Kidney tubule cell (primary cell): ENCODE measurements around the gene HAUS3.
A peak's percentile ranks its signal among the peaks of the same experiment; 100 is the strongest.

Experiments
- DNase-seq: peaks from one replicate; pipeline ENCODE4 v3.0.0-alpha.2; 2018; ENCODE audit warnings: low spot score

Gene HAUS3

DNA sequence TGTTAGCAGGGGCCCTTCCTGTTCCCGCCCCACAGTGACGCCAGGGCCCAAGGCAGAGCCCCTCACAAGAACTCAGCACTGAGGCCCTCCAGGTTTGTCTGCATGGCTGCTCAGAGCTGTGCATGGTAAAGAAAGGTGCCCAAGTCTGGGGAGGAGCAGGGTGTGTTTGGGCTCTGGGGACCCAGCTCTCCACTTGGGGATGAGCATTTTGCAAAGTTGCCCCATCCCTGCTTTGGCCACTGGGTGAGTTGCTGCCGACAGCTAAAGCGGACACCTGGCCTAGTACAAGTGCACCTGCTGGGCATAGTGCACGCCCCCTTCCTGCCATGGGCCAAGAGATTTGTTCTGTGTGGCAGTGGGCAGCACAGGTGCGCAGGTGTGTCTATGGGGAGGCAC is 22.0 kb upstream of the HAUS3 start:
- DNase-seq, result no peak

GRCh38 chr4:2262944-2263250 is 21.0 kb upstream of the HAUS3 start:
- DNase-seq, result no peak

DNA sequence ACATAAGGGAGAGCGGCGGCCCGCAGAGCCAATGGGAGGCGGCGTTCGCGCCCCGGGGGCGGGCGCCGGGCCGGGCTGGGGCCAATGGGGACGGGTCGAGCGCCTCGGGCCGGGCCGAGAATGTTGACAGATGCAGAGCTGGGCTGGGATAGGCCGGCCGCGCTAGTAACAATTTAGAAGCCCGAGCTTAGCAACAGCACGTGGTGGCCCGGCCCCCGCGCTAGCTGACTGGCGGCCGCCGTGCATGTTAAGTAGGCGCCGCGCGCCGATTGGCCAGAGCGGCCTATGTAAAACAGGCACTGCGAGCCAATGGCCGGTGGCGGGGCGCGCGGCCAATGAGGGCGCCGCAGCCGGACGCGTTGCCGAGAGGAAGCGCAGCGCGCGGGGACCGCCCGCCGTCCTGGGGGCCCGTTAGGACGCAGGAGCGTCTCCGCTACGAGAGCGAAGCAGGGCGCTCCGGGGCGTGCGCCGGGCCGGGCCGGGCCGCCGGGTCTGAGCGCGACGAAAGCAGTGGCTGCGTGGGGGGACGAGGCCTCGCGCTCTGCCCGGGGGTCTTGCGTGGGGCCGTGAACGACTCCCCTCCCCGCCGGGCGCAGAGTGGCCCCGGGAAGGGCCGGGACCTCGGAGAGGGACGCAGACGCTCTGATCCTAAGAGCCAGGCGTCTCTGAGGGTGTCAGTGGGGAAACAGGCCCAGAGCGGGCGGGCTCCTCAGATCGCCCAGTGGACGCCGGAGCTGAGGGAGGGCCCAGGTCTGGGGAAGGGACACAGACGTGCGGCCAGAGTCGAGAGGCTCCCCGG is 20.4 kb upstream of the HAUS3 start:
- DNase-seq, result peak; percentile 100

GRCh38 chr4:2261853-2262144 is 19.9 kb upstream of the HAUS3 start, which contains the start of gene MXD4:
TSS of gene MXD4 (minus strand) at chr4:2262109. CDS start at chr4:2261980, 129 bp downstream.
- no peak for DNase-seq

GRCh38 chr4:2261110-2261852 is 19.4 kb upstream of the HAUS3 start:
- DNase-seq, result peak; percentile 61

DNA sequence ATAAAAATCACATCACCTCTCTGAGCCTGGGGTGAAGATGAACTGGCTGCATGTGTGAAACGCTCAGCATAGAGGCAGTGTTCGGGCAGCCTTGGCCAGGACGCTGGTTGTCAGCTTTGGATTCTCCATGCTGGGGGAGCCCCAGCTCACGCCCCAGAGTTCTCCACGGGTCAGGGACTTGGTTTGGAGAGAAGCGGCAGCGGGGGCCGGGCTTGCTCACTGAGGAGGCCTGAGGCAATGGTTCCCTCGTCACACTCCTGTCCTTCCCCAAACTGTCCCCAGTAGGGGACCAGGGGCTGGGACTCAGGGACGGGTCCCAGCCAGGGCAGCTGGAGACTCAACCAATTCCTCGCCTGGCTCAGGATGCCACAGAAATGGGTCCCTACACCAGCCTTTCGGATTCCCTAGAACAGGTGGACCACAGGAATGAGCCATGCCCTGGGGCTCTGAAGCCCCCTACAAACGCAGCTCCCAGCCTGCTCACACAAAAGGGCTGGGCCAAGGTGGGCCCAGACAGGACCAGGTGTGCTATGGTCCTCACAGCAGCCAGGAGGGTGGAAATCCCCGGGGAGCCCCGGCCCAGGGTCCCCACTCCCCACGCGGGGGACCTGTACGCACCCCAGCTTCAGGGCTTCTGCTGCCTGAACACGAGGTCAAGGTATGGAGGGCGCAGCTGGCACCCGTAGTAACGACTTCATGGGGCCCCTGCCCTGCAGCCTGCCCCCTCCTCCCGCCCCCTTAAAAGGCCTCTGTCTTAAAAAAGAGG is 18.6 kb upstream of the HAUS3 start:
- DNase-seq, result peak; percentile 11

- no peak for DNase-seq
These were observed 17.8 kb upstream of the HAUS3 start for GRCh38 chr4:2259541-2260343.

DNA sequence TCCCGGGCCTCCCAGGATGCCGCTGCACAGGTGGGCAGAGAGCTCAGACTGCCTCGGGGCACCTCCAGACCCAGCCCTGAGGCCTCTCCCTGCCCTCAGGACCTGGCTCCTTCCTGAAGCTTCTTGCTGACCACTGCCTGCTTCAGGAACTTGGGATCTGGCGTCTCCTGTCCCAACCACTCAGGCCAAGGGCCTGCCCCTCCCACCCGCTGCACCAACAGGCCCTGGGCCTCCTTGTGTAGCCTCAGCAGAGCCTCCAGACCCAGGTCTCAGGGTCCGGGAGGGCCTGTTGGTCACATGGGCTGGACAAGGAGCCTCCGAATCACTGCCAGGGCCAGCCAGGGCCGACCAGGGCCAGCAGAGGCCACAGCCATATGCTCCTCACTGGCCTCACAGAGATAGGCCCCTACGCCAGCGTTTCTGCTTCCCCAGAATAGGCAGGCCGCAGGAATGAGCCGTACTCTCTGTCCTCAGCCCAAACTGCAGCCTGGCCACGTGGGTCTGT is 17.2 kb upstream of the HAUS3 start:
- no peak for DNase-seq

- no peak for DNase-seq
These were observed 16.4 kb upstream of the HAUS3 start for GRCh38 chr4:2258091-2259035.

DNA sequence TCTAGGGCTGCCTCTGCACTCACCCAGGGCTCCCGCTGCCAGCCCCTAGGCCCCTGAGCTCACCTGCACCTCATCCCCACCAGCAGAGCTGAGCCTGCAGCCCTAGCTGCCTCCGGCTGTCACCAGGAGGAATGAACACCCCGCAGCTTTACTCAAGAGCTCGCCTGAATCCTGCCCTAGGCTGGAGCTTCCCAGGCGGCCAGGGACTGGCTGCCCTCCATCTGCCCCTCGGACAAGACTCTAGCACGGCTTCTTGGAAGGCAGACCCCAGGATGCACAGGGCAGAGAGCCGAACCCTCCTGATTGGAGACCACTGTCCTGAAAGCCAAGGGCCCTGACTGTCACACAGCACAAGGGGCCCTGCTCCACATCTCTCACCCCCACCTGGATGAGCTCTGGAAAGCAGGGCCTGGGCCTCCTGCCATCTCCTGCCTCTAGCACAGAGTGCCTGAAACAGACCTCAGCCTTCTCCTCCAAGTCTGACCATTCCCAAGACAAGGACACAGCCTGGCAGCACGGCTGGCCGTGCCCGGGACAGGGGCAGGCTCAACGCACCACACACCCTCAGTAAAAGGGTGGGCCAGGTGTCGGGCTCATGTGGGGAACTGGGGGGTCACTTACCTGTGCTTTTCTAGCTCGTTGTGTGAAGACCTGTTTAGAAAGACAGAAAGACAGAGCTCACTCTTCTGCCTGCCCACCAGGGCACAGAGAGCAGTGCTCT is 15.6 kb upstream of the HAUS3 start:
- no peak for DNase-seq

GRCh38 chr4:2256781-2257191 is 14.9 kb upstream of the HAUS3 start:
- DNase-seq, result no peak

GRCh38 chr4:2256156-2256731 is 14.3 kb upstream of the HAUS3 start:
- DNase-seq, result no peak

DNA sequence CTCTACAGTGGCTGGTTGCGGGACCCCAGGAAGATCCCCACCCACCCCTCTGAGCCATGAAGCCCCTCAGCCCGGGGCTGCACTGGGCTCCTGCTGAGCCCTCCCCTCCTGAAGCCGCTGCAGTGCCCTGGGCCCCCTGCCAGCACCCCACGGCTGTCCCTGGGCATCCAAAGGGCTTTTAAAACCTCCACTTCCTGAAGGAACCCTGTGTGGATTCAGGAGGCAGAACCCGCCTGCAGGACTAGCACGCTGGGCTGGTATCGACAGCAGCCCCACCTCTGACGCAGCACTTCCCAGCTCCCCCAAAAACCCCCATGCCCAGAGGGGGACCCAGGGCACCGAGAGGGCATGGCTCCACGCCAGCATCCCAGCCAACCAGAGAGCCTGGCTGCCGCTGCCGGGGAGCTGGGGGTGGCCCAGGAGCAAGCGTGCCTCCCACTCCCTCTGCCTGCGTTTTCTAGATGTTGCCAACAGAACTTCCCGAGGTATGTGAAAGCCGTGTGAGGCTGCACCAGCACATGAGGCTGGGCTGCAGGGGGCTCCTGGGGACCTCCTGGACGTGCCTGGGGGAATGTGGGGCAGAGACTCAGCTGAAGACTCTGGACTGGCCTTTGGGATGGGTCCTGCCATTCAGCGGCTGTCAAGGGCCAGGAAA is 13.7 kb upstream of the HAUS3 start:
- DNase-seq, result no peak

DNA sequence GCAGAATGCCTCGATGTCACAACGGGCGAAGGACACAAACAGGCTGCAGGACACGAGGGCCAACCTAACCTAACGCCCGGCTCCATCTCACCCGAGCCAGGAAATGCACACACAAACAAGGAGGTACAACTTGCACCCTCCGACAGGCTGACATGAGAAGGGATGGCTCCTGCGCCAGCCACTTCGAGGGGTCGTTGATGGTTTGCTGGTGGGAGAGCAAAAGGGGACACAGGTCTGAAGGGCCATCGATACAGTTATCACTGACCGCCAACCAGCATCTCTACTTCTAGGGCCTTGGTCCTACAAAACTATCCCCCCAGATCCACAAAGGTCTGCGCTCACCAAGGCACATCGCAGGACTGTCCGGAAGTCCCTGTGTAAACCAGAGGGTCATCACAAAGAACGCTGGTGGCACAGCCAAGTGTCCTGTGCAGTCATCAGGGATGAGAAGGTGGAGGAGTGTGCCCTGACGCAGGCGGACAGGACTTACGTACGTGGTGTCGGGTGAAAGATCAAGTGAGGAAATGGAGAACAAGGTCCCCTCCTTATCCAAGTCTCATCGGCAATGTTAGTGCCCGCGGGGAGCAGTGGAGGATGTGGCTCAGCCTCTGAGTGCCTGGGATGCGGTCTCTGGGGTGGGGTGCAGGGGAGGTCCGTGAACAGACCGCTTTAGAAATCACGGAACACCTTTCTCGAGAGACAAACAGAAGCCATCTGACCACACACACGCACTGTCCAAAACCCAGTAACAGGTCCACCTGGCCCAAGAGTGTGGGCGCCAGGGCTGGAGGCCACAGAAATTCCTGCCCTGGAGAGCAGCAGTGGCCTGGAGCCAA is 13.0 kb upstream of the HAUS3 start:
- no peak for DNase-seq

DNA sequence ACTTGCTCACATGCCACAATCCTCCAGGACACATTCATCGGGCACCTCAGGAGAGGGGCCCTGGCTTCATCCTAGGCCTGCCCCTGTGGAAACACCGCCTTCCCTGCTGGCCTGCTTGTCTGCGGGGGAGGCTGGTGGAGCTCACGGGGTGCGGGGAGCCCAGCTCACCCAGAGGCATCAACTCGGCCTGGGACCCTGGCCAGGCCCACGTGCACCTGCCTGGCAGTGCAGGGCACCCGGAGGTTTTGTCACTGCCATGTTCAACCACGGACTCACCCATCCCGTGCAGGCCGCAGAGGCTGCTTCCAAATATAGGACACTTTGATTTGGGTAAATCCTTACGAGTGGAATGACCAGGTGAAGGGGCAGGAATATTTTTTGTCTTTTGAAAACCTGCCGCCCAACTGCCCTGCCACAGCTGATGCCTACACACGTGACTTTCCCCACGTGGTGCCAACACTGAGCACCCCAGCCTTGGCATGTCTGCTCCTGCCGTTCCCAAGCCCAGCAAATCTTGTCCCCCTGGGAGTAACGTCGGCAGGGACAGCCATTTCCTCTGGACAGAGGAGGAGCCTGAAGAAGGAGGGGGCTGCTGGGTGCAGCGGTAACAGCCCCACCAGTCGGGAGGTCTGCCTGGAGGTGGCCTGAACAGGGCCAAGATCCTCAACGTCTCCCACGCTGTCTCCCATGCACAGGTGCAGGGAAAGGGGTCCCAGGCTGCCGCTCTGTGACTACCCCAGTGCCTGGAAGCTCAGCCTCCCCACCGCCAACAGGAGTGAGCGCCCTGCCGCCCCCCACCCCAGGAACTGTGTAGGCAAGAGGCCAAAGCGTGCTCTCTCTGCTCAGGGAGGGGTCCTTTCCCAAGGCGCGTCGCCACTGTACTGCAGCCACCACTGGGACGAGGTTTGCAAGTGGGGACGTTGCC is 11.5 kb upstream of the HAUS3 start:
- no peak for DNase-seq

DNA sequence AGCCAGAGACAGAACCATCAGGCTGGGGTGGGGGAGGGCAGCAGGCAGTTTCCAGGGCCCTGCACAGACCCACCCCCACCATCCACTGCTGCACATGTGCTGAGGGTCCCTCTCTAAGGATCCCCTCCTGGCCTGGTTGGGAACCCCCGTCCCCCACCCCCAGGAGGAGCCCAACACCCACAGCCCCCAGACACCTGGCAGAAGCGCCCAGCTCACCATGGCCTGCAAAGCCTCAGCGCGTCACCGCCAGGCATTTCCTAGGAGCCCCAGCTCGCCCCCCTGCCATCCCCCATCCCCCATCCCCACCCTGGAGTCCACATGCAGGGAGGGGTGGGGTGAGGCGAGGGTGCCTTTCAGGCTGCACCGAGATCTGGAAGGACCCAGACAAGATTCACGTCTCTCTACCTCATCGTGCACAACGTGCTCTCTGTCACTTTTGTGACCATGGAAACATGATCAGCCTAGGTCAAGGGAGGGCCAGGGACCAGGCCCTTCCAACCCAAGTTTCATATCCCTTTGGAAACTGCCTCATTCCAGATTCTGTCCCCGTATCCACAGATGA is 10.7 kb upstream of the HAUS3 start:
- no peak for DNase-seq
